Activated effector memory CD4-positive, alpha-beta T cell treated with Interleukin-2 at 50 U/mL for 16 hours (primary cell): ENCODE measurements around the gene RAB44.

Source experiments
- DNase-seq: peaks from one replicate; pipeline ENCODE4 v3.0.0-alpha.2; 2020

The RAB44 gene

DNA sequence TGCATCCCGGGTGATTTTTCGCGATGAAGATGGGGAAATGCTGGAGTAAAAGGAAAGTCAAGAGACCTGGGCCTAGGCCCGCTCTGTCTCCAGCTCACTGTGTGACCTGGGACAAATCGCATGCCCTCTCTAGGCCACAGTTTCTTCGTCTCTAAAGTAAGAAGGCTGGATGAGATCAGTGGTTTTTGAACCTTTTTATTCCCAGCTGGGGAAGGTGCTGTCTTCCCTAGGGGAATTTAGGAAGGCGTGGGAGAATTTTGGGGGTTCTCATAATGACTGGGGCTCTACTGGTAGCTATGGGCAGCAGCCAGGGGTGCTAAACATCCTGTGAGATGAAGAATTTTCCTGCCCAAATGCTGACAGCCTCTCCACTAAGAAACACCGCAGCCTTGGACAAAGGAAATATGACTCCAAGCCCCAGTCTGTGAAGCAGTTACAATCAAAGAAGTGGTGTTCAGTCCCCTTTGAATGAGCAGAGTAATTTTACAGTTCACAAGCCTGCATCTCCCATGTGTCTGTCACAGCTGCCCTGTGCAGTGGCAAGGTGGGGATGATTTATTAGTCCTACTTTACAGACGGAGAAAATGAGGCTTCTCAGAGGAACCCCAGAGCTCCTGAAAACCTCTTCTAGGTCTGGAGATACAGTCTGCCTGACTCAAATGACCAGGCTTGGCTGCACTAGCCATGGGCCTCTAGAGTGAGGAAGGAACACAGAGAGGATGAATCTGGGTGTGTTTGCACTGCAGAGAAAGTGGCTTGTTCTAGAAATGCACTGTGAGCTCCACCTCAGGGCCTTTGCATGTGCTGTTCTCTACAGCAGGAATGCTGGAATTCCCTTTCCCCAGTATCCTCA, 57.2 kb downstream of the RAB44 start:
- DNase-seq = no peak

GRCh38 chr6:36755435-36756348, 58.1 kb downstream of the RAB44 start:
- peak; percentile 61 for DNase-seq

- DNase-seq = no peak
Observed at GRCh38 chr6:36756786-36757185, 59.2 kb downstream of the RAB44 start.

GRCh38 chr6:36757206-36757605, 59.6 kb downstream of the RAB44 start:
- DNase-seq = no peak

- no peak for DNase-seq
Observed at GRCh38 chr6:36757943-36758508, 60.4 kb downstream of the RAB44 start.

DNA sequence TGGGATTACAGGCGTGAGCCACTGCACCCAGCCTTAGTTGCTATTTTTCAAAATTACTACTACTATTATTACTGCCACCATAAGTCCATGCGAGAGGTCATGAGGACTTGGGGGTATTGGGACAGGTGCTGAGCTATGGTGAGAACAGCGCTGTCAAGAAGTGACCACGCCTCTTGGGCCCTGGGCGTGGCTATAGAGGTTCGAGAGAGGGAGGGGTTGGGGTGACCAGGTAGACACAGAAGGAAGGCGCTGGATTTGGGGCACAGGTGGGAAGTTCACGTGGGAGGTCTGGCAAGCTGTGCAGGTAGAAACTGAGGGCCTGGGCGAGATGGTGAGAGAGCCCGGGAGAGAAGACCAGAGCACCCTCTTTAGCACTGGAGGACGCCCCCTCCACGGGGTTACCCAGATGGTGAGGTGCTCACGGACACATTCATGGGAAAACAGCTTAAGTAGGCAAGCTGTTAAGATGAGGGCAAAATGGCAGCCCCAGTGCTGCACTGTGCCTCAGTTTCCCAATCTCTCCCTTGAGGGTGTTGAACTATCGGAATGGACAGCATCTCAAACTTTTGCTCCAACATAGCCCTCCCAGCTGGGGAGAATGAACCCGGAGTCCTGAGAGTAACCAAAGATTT, 61.0 kb downstream of the RAB44 start:
- no peak for DNase-seq

- DNase-seq = peak; percentile 72
Observed at GRCh38 chr6:36759148-36759759, 61.6 kb downstream of the RAB44 start.

- DNase-seq = no peak
Observed at GRCh38 chr6:36760685-36761435, 63.2 kb downstream of the RAB44 start.

DNA sequence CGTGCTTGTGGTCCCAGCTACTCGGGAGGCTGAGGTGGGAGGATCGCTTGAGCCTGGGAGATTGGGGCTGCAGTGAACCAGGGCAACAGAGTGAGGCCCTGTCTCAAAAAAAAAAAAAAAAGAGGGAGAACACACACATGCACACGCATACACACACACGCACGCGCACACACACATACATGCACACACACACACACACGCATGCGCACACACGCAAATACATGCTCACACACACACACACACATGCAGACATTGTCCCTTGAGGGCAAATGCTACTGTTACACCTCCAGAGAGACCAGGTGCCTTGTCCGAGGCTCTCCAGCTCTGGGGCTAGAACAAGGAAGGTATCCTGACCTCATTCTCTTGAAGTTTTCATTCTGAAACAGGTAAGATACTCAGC, 64.5 kb downstream of the RAB44 start:
- no peak for DNase-seq

DNA sequence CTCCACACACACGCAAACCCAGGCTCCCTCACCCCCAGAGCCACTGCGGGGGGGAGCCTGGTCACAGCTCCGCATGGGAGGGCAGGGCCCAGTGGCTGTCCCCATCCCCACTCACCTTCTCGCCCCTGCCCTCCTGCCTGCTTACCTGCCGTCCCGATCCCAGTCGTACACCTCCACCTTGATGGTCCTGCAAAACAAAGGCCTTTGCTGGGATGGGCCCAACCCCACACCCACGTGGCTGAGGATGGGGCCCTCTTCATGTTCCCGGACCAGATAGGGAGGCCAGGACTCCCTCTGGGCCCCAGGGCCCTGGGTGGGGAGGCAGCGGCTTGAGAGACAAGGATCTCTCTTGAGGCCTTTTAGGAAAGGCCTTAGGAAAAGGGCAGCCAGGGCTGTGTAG, 67.6 kb downstream of the RAB44 start:
- DNase-seq = no peak

- DNase-seq = peak; percentile 68
Observed at GRCh38 chr6:36765594-36766398, 68.2 kb downstream of the RAB44 start.

GRCh38 chr6:36766399-36766945, 68.8 kb downstream of the RAB44 start:
- DNase-seq = no peak

GRCh38 chr6:36769183-36769675, 71.6 kb downstream of the RAB44 start:
- no peak for DNase-seq

- peak; percentile 44 for DNase-seq
Observed at GRCh38 chr6:36769676-36770499, 72.3 kb downstream of the RAB44 start.

- no peak for DNase-seq
Observed at GRCh38 chr6:36771145-36771544, 73.5 kb downstream of the RAB44 start.

DNA sequence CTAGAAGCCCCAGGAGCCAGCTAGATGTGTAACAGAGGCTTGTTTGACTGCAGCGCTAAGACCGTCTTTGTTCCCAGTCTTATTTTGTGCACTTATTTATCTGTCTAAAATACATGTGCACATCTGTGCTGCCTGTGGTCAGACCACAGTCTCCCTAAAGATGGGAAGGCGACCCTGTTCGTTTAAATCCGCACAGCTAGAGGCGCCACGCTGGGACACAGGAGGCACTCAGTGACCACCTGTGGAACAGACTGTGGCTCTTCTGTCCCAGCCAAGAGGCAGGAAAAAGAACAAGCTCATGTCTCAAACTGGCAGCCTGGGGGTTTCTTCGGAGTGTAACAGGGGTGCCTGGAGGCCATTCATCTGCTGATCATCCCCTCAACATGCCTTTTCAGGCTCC, 74.8 kb downstream of the RAB44 start:
- no peak for DNase-seq

DNA sequence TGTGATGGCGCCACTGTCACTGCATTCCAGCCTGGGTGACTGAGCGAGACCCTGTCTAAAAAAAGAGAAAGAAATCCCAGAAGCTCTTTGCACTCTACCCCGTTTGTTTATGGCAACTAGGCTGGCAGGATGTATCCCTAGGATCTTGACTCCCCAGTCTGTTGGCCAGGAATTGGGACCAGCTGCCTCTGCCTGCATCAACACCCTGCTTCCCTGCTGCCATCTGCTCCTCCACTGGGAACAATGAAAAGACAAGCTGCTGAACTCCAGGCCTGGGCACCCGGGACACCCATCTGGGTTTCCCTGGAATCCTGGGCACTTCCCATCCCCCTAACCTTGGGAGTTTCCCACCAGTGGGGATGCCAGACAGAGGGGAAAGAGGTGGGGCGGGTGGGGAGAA, 76.7 kb downstream of the RAB44 start:
- no peak for DNase-seq

- DNase-seq = no peak
Observed at GRCh38 chr6:36776167-36776566, 78.5 kb downstream of the RAB44 start.

GRCh38 chr6:36777801-36778200, 80.2 kb downstream of the RAB44 start:
- DNase-seq = no peak

DNA sequence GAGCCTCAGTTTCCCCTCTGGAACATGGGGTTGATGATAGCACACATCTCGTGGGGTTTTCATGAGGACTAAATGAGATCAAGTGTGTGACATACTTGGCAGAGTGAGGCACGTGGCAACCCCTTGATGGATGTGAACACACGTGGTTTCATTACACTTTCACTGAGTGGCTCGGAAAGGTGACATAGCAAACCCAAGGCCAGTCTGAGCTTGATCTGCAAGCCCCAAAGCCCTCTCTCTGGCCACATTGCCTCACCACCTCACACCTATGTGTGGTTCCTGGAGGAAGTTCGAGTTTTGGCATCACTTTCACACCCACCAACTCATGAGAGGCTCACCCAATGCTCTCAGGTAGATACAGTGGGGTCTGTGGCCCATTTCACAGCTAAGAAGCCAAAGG, 81.6 kb downstream of the RAB44 start:
- DNase-seq = no peak
